ENCODE measurements around the gene LBX2.

The LBX2 gene

GRCh38 chr2:74450570-74451190 lies 48.7 kb downstream of the LBX2 start:
- no peak for FAIRE-seq

GRCh38 chr2:74448771-74449170 lies 50.6 kb downstream of the LBX2 start:
- no peak for FAIRE-seq
